Endothelial cell (in vitro differentiated cells): ENCODE data around the gene OCA2. TPM values are rescaled to one million over a fixed set of nuclear protein-coding genes. Genes with fewer than 3 reads are reported as not detected.

ENCODE experiments used
- DNase-seq: peaks from one replicate; pipeline ENCODE4 v3.0.0; 2021; ENCODE audit warnings: low spot score
- H3K27ac Mint-ChIP-seq: one replicate; pipeline ENCODE4 v1.8.0; 2021; ENCODE audit warnings: mixed read lengths, inconsistent platforms; ENCODE audit not compliant: unreplicated experiment
- H3K27me3 Mint-ChIP-seq: one replicate; pipeline ENCODE4 v1.8.0; 2021; ENCODE audit warnings: mild to moderate bottlenecking, moderate library complexity, mixed read lengths, inconsistent platforms; ENCODE audit not compliant: unreplicated experiment
- H3K36me3 Mint-ChIP-seq: one replicate; pipeline ENCODE4 v1.8.0; 2021; ENCODE audit warnings: mild to moderate bottlenecking, low read depth, mixed read lengths, inconsistent platforms; ENCODE audit not compliant: unreplicated experiment
- H3K4me1 Mint-ChIP-seq: one replicate; pipeline ENCODE4 v1.8.0; 2021; ENCODE audit warnings: mild to moderate bottlenecking, mixed read lengths, inconsistent platforms; ENCODE audit not compliant: unreplicated experiment
- H3K4me3 Mint-ChIP-seq: one replicate; pipeline ENCODE4 v1.8.0; 2021; ENCODE audit warnings: mild to moderate bottlenecking, mixed read lengths, inconsistent platforms; ENCODE audit not compliant: unreplicated experiment
- H3K9me3 Mint-ChIP-seq: one replicate; pipeline ENCODE4 v1.8.0; 2021; ENCODE audit warnings: mixed read lengths, inconsistent platforms; ENCODE audit not compliant: unreplicated experiment
- CTCF ChIP-seq: fragments of 200-600 bp; sonication (generic); IDR thresholded peaks from one replicate; pipeline ENCODE4 v1.5.0; 2021; ENCODE audit warnings: antibody characterized with exemption; ENCODE audit not compliant: unreplicated experiment
- total RNA-seq: library from RNA; stranded (reverse); fragmentation: NEBNext Ultra II Directional; extraction: Animal tissue kit (Norgen Biotek cat#: 25700); gene quantifications from one replicate; pipeline ENCODE4 v1.2.1, GENCODE V29; 2021; ENCODE audit not compliant: unreplicated experiment

OCA2 gene
- total RNA-seq, 1 donor from 2014 or later = not detected

GRCh38 chr15:27933562-27933961 lies 165.6 kb downstream of the OCA2 start:
- Mint-ChIP-seq H3K4me3 (no peak overlapping the region), H3K4me1 (no peaks in the 10 kb centered on the region), H3K27ac (no peak overlapping the region), H3K9me3 (no peaks in the 10 kb centered on the region), H3K27me3 (peaks cover 2% of the 10 kb centered on the region), H3K36me3 (no peaks in the 10 kb centered on the region)
- no peak for DNase-seq
- no peak for TF ChIP-seq CTCF

GRCh38 chr15:27932600-27932999 lies 166.5 kb downstream of the OCA2 start:
- Mint-ChIP-seq H3K36me3 (no peaks in the 10 kb centered on the region), H3K27ac (no peak overlapping the region), H3K4me1 (no peaks in the 10 kb centered on the region), H3K4me3 (no peak overlapping the region), H3K9me3 (no peaks in the 10 kb centered on the region), H3K27me3 (peaks cover 2% of the 10 kb centered on the region)
- TF ChIP-seq CTCF = no peak
- DNase-seq = no peak

GRCh38 chr15:27928386-27928785 lies 170.7 kb downstream of the OCA2 start:
- Mint-ChIP-seq H3K4me3 (no peak overlapping the region), H3K4me1 (no peaks in the 10 kb centered on the region), H3K27ac (no peak overlapping the region), H3K27me3 (no peaks in the 10 kb centered on the region), H3K9me3 (no peaks in the 10 kb centered on the region), H3K36me3 (no peaks in the 10 kb centered on the region)
- no peak for DNase-seq
- TF ChIP-seq CTCF = no peak

GRCh38 chr15:27912283-27912682 lies 186.8 kb downstream of the OCA2 start:
- H3K27ac Mint-ChIP-seq = no peak overlapping the region
- no peaks in the 10 kb centered on the region for H3K36me3 Mint-ChIP-seq
- no peaks in the 10 kb centered on the region for H3K27me3 Mint-ChIP-seq
- no peaks in the 10 kb centered on the region for H3K4me1 Mint-ChIP-seq
- H3K9me3 Mint-ChIP-seq = no peaks in the 10 kb centered on the region
- no peak overlapping the region for H3K4me3 Mint-ChIP-seq
- TF ChIP-seq CTCF = peak; percentile 17
- DNase-seq = no peak

- no peaks in the 10 kb centered on the region for H3K27me3 Mint-ChIP-seq
- TF ChIP-seq CTCF = no peak
- H3K27ac Mint-ChIP-seq = no peak overlapping the region
- no peaks in the 10 kb centered on the region for H3K36me3 Mint-ChIP-seq
- no peak overlapping the region for H3K4me3 Mint-ChIP-seq
- no peak for DNase-seq
- no peaks in the 10 kb centered on the region for H3K9me3 Mint-ChIP-seq
- H3K4me1 Mint-ChIP-seq = no peaks in the 10 kb centered on the region
Measured at GRCh38 chr15:27906802-27907201, 192.3 kb downstream of the OCA2 start.
